PC-3 (cell line): ENCODE measurements around the gene MAD1L1.

Experiments
- CTCF ChIP-seq: fragments of 300-600 bp; sonication (generic); conservative IDR thresholded peaks from 2 replicates; pipeline ENCODE4 v1.5.1; 2017; ENCODE audit warnings: antibody characterized with exemption, low read depth, mild to moderate bottlenecking, low read length
- EZH2 ChIP-seq: fragments of 300-600 bp; sonication (generic); IDR thresholded peaks from one replicate; pipeline ENCODE4 v1.6.1; 2017; ENCODE audit warnings: antibody characterized with exemption, mild to moderate bottlenecking, low read length; ENCODE audit not compliant: unreplicated experiment

GRCh38 chr7:1817061-1817712, 415.6 kb downstream of the MAD1L1 start:
- TF ChIP-seq CTCF (no peak), EZH2 (no peak)
